HG03064 (cell line): ENCODE results near the gene IPPK.

ENCODE experiments used
- ATAC-seq: cut with Tn5 transposase; IDR thresholded peaks from one replicate; pipeline ENCODE4 v1.9.1; 2021; ENCODE audit warnings: low read depth; ENCODE audit not compliant: unreplicated experiment

IPPK gene

DNA sequence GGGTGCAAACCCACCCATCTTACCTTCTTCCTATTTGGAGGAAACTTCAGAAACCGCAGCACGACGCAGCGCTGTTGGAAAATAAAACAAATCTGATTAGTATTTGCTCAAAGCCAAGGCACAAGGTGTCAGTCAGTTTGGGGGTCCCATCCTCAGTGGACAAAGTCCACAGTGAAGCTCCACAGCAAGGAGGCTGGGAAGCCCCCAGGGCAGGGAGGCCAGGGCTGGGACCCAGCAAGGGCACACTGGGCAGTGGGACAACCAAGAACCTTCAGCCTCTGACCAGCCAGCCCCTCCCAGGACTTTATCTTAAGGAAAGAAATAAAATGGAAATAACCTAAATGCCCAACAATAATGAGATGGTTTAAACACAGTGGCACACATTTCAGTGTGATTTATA is 11.3 kb downstream of the IPPK start:
- no peak for ATAC-seq

DNA sequence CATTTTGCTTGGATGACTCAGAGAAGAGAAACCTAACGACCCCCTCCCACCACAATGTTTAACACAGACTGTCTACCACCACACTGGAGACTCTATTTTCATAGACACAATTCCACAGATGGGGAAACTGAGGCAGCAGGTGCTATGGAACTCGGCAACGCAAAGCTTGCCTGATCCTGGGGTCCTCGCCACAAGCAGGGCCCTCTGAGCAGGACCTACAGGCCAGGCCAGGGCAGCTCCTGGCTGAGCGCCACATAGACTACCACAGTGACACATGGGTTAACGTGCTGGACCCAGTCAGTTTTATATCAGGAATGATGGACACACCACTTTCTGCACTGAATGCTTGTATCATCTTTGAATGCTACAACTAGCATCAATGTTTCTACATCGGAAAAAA is 11.8 kb downstream of the IPPK start:
- no peak for ATAC-seq

DNA sequence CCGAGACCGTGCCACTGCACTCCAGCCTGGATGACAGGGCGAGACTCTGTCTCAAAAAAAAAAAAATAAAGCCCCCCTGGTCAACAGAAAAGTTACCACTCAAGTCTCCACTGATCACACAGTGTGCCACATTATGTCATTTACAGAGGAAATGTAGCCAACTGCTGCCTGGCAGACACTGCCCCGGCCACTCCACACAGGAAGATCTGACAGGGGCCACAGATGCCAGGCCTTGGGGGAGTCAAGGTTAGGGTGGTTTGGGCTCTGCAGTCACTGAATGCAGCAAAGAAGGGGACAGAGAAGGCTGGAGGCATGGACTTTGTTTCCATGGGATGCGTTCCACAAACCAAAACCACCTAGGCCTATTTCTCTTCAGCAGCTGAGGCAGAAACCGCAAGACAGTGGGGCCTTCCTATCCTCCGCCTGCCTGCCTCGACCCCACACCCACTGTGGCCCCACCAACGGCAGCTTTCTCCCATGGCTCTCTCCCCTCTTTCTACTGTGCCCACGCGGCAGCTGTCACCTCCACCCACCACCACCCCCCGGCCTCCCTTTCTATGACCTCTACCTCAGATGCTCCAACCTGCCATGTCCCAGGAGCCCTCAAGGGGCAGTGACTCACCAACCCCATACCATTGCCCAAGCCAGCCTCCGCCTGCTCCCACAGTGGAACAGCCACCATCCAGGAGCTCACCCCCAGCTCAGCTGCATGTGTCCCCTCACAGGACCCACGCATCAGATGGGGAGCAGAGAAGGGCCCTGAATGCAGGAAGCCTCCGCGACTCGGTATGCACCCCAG is 12.4 kb downstream of the IPPK start:
- no peak for ATAC-seq

DNA sequence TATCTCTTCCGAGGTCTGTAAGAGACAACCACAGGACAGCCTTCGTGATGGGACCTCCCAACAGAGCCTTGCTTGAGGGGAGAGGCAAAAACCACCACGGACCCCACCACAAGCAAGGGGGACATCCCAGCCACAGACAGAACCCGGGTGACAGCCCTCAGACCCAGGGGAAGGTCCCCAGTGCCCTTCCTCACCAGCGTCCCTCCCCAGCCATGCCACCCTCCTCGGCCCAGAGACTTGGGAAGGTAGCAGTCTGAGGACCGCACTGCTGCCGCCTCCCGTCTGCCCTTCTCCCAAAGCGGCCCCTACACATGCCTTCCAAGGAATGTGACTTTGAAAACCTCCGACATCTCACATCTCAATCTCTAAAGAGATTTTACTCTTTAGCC is 13.4 kb downstream of the IPPK start:
- no peak for ATAC-seq

DNA sequence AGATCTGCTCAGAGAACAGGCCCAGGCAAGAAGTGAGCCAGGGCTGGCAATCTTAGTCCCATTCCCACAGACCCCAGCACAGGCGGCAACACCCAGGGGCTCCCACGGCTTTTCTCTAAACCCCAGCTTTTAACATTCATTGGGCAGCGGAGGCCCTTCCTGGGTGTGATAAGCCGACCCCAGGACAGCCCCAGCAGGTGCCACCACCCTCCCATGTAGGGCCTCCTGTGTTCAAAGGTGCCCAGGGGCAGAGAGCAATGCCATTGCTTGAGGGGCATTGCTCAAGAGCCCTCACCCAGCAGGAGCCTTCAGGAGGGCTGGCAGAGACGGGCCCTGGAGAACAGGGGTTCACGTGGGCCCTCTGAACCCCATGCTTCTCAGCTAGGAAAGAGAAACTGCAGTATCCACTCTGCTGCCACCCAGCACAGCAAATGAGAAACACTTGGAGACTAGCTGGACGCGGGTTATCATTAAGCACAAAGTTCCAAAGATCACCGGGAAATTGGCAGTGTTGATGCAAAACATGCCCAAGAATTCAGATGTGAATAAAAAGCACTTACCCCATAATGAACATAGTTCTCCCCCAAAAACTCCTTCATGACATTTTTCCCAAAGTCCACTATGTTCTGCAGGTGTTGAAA is 13.9 kb downstream of the IPPK start:
- no peak for ATAC-seq

DNA sequence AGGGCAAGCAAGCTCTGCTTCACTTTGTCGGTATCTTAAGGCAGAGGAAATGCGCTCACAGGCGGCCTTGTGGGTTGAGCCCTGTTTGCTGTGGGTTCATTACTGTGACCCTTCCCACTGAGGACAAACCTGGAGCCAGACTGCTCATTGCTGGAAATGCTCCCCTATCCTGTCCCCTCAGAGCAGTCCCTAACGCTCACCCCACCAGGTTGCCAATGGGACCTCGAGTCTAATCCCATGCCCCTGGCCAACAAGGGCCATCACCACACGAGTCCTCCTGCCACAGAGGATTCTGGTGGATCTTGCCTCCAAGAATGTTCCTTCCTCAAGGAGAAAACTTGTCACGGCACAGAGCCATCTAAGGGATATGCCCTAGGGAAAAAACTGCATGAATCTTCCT is 14.6 kb downstream of the IPPK start:
- no peak for ATAC-seq

DNA sequence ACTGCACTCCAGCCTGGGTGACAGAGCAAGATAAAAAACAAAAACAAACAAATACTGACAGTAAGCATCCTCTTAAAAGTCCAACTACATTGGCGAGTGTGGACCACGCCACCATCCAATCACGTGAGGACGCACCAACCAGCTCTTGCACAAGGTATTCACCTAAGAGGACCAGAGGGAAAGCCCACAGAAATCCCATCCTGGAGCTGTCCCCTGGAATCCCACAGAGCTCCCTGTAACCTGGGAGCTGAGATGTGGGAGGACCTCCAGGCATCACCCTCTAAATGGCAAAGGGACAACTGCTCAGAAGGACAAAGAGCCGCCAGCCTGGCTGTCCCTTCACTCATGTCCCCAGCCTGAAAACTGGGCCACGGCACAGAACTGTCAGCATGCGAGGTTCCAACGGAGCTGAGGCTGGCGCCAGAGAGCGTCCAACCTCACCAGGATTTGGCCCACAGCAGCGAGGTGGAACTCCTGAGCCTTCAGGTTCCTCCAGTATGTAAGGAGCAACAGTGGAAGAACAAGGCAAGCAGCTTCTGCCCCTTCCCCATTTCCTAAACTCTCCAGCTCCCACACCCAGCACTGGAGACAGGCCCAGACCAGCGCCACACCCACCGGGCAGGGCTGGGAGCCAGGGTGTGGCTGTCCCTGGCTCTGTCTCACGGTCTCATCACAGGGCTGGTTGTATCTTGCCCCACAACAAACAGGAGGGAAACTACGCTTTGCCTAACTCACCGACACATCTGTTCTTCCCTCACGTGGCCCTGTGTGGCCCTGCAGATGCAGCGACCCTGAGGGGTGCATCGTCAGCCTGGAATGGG is 15.2 kb downstream of the IPPK start:
- no peak for ATAC-seq

DNA sequence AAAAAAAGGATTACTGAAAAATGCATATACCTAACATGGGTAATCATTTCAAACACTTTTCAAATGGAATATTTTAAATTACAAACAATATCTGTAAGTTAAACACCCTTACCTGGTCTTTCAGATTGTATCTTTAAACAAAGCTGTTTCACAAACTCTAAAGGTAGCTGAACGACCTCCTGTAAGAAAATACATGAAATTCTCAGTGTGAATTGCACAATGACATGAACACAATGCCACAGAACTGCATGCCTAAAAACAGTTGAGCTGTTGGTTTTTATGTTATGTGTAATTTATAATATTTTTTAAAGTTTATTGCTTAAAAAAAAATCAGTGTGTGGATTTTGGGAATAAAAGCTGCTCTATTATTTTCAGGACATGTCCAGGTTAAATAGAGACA is 17.5 kb downstream of the IPPK start:
- no peak for ATAC-seq

DNA sequence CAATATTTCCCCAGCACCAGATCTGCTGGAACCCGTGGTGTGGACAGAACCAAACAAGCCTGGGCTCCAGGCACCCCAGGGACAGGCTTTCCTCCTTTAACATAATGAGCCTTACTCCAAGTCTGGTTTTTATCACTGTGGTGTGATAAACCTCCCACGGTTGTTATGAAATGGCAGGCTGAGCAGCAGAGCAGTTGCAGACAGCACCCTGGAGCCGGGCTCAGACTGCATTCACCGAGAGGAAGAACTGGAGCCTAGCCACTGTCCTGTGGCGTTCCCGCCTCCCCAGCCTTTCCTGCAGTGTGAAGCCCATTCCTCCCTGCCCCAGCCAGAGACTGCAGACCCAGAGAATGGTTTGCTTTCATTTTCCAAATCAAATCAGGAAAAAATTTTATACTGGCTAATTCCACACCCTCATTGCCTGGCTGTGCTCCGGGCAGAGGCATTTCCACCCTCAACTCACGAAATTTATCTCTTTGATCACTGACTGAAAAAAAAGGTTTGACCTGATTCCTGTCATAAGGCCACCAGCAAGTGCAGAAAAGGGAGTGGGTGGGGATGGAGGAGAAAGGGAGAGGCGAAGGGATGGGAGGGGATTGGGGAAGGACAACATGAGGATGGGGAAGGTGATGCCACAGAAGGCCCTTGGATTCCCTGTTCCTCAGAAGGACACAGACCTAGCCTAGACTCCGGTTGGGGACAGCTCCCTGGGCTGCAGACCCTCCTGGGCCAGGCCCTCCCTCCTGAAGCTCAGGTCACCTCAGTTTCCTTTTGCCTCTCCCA is 18.9 kb downstream of the IPPK start:
- ATAC-seq, result no peak

DNA sequence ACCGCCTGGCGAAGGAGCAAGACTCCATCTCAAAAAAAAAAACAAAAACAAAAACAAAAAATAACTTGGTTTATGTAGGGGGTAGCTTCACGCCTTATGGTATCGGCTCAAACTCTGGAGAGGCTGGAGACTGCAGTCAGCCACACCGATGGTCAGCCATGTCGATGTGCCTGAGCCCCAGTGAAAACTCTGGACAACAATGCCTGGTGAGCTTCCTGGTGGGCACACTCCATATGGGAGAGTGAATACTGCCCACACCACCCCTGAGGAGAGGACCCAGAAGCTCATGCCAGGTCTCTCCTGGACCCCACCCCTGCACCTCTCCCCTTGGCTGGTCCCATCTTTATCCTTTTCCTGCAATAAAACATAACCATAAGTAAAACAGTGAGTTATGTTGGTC is 19.6 kb downstream of the IPPK start:
- no peak for ATAC-seq

DNA sequence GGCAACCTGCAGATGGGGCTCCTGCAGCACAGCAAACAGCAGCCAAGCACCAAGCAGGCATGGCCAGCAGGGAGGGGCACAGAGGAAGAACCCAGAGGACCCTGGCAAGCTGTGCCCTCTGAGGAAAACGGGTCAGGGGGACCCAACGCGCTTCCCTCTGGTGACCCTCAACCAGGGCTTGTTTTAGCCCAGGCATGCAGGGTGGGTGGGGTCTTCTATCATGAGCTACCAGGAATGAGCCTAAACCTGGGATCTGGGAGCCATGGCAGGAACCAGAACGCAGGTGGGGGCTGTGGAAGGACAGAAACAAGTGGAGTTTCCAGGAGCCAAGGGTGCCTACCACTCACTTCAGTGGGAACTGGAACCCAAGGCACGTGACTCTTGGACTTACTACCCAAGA is 20.9 kb downstream of the IPPK start:
- no peak for ATAC-seq

DNA sequence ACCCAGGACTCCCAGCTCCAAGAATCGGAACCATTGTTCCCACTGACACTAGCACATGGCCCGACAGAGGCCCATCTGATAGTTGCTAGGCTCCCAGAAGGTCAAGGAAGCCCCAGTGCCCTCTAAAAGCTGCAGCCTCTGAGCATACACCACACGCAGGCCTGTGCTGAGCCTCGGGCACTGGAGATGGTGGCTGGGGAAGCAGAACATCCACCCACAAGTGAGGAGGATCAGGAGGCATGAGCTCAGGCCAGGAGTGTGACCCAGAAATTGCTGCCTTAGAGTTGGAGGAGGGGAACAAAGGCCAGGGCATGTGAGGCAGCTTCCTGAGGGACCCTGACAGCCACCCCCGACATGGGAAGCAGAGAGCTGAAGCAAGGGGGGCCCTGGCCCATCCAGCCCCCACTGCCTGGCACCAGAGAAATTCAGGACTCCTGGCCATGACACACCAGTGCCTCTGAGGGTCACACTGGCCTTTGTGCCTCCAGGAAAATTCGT is 21.4 kb downstream of the IPPK start:
- ATAC-seq, result no peak

DNA sequence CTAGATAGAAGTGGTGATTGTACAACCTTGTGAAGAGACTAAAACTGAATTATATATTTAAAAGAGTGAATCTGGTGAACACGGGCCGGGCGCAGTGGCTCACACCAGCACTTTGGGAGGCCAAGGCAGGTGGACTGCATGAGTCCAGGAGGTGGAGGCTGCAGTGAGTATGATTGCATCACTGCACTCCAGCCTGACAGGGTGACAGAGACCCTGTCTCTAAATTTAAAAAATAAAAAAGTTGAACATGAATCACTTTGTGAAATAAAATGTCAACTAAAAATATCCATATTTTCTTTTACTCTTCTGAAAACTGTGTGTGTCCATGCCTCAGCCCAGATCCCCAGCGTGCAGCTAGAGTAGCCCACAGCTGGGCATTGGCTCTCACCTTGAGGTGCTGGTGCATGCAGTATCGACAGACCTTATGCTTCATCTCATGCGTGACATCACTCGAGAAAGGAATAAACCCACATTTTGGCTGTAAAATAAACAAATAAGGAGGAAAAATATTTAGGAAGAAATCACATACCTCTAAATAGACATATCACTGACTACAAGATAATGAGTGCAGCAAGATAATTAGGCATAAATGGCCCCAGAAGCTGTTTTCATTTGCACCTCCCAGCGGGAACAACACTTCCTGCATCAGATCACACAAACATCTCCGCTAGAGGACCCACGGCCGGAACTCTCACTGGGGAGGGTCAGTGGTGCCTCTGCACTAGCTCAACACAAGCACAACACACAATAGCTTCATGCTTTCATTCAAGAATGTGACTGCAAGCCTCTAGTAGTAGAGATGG is 22.1 kb downstream of the IPPK start:
- no peak for ATAC-seq

DNA sequence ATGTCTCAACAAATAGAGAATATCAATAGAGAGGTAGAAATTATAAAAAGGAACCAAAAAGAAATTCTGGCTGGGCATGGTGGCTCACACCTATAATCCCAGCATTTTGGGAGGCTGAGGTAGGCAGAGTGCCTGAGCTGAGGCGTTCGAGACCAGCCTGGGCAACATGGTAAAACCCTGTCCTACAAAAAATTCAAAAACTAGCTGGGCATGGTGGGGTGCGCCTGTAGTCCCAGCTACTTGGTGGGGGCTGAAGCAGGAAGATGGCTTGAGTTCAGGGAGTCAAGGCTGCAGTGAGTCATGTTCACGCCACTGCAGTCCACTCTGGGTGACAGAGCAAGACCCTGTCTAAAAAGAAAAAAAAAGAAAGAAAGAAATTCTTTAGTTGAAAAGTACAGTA is 24.9 kb downstream of the IPPK start:
- ATAC-seq, result no peak

DNA sequence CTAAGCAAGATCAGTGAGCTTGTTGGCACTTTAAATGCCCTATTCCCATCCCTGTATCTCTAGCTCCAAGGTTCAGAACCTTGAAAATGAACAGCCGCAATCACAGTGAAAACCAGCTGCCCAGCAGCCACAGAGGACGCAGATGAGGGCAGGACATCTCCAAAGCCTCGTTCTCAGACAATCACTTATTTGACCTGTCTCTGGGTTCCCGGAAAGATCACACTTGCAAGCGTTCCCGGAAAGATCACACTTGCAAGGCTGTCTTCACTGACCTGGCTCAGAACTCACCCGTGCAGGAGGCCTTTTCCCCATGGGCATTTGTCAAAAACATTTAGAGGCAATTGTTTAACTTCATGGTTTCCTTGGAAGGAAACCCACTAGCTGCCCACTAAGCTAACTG is 25.7 kb downstream of the IPPK start:
- no peak for ATAC-seq

DNA sequence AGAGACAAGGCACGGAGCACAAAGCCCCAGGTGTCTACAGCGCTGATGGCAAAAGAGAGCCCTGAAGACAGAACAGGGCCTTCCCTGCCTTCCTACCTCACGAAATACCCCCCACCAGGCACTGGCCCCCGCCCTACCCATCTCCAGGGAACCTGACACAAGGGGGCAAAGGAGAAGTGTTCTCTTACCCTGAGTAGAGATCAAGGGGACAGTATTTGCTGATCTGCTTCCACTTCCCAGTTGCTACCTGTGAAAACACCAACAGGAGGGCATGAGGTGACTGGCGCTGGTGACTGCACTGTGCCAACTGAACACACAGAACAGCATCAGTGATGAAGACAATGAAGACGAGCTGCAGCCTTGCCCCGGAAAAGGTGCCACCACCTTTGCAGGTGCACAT is 27.4 kb downstream of the IPPK start:
- no peak for ATAC-seq

DNA sequence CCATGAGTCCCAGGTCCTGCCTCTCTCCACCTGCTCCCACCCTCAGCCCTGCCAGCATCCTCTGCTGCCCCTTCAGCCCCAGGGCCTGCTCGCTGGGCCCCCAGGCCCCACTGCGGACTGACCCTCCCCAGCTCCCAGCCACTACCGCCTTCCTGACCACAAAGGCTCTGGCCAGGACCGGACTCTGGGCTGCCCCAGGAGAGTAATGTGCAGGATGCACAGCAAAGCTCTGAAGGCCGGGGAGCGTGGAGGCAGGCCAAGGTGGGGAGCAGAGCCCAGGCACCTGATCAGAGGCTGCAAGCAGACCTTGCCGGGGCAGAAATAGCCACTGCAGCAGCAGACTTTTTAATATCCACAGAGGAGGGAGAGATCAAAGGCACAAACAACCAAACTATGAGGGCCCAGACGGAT is 27.9 kb downstream of the IPPK start:
- no peak for ATAC-seq

DNA sequence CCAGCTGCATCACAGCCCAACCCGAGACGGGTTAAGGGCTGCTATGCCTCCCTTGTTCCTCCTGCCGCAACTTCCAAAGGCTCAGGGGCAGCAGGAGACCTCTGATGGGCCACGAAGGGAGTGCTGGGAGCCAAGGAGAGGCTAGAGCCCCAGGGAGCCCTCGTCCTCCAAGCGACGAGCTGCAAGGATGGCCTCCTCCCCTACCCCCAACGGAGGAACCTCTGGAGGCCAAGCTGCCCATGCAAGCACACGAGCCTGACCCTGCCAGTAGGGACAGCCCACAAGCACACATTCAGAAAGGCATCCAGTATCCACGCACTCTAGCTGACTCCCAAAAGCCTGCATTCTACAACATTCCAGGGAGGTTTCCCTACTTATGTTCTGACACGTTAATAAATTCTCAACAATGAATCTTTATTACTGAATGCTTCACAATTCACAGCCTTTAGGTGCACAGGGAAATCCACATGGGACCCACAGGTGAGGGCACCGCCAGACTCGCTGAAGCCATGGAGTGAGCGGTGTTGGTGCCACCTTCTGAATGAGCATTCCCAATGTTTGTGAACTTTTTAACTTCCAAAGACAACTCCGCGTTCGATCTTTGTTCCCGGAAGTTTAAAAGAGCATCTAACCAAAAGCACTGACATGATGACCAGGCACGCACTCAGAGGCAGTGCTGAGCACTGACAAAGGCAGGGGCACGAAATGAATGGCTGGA is 28.7 kb downstream of the IPPK start:
- no peak for ATAC-seq

DNA sequence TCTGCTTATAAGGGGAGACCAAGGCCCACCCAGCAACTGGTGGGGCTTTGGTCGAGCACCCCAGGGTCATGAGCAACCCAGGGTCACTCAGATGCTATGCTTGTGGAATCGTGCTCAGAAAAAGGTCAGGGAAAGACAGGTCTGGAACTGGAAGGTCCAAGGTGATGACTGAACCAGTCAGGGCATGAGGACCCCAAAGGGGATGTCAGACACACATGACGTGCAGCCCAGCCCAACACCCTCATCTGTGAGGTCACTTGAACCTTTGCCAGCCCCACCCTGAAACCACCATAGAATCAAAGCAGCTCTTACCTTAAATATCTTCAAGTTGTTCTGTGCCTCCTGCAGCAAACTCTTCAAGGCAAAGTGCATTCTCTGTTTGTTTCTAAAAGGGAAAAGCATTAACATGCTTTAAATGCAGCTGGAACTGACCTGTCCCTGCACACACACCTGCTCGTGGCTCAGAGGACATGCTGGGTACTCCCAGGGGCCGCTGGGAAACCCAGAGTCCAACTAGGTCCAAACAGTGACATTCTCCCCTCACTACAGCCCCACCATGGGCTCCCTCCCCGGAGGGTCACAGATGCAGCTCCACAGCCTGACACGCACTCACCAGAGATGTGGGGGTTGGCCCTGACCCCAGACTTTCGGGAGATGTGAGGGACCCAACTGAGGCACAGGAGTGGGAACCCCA is 29.4 kb downstream of the IPPK start:
- no peak for ATAC-seq
